Endothelial cell of umbilical vein (primary cell): Measurements from ENCODE around the gene SORT1. TPM values are rescaled to one million over a fixed set of nuclear protein-coding genes. Genes with fewer than 3 reads are reported as not detected.

Source experiments
- BruUV-seq: library from RNA; stranded (reverse); fragments of 400-500 nt; replicated peaks from 2 replicates; lab custom pipeline; 2021; lab: Mats Ljungman, UMichigan
- CTCF ChIA-PET: fragments of 300-600, 350-600 bp; sonication (Branson Sonifier 250); formaldehyde crosslinking; loops from one replicate; lab custom pipeline; 2021; ENCODE audit warnings: antibody characterized with exemption, inconsistent platforms; lab: Charles Lee
- POLR2A ChIA-PET: fragments of 300-600, 350-600 bp; sonication (Branson Sonifier 250); formaldehyde crosslinking; loops from one replicate; lab custom pipeline; 2021; ENCODE audit warnings: antibody characterized with exemption, inconsistent platforms; lab: Charles Lee
- DNase-seq: peaks from one replicate; pipeline ENCODE4 v3.0.0-alpha.2; 2011; ENCODE audit warnings: low read depth, low spot score
- FAIRE-seq: peaks from 2 replicates; lab custom pipeline; 2011; peaks lifted over from hg19 to GRCh38; lab: Jason Lieb, UNC
- H2AFZ ChIP-seq: 2 replicates; pipeline ENCODE4 v1.6.0; 2012; ENCODE audit warnings: low read depth, low read length, control low read depth, inconsistent platforms
- H3K27ac ChIP-seq: 2 replicates; pipeline ENCODE4 v1.5.1; 2011; ENCODE audit warnings: low read depth, mild to moderate bottlenecking, control low read depth, low read length, moderate library complexity; ENCODE audit not compliant: insufficient read depth
- H3K27me3 ChIP-seq, 2 experiments: 2 replicates each; pipeline versions ENCODE4 v1.6.0 to v1.6.1; 2011; ENCODE audit warnings: low read length in 2 of 2, mixed read lengths in 1 of 2; ENCODE audit not compliant: control insufficient read depth in 2 of 2, insufficient read depth in 2 of 2
- H3K36me3 ChIP-seq, 2 experiments: 2 replicates in 1 of 2; 3 replicates in 1 of 2; pipeline ENCODE4 v1.5.1; 2011; ENCODE audit warnings: low read length in 2 of 2, mild to moderate bottlenecking in 1 of 2, moderate library complexity in 1 of 2; ENCODE audit not compliant: control insufficient read depth in 2 of 2, insufficient read depth in 2 of 2; ENCODE audit errors: extremely low read depth in 1 of 2
- H3K4me1 ChIP-seq: 3 replicates; pipeline ENCODE4 v1.5.1; 2011; ENCODE audit warnings: mild to moderate bottlenecking, low read length; ENCODE audit not compliant: control insufficient read depth, insufficient read depth; ENCODE audit errors: extremely low read depth
- H3K4me2 ChIP-seq: 2 replicates; pipeline ENCODE4 v1.6.1; 2011; ENCODE audit warnings: low read length, control low read depth, mixed read lengths; ENCODE audit not compliant: insufficient read depth
- H3K4me3 ChIP-seq, 3 experiments: fragments of 200-600 bp in 1 of 3; sonication (generic), shearing (Covaris generic) in 1 of 3; replicated peaks in 1 of 3; 2 replicates each; pipeline ENCODE4 v1.5.1; 2011 to 2016; ENCODE audit warnings: control low read depth in 3 of 3, low read length in 3 of 3, mild to moderate bottlenecking in 2 of 3, inconsistent platforms in 1 of 3, low read depth in 1 of 3, moderate library complexity in 1 of 3; ENCODE audit not compliant: insufficient read depth in 1 of 3
- H3K79me2 ChIP-seq: 2 replicates; pipeline ENCODE4 v1.6.0; 2012; ENCODE audit warnings: low read length, inconsistent platforms; ENCODE audit not compliant: control insufficient read depth, insufficient read depth
- H3K9ac ChIP-seq: replicated peaks from 2 replicates; pipeline ENCODE3; 2011; ENCODE audit warnings: low read length, control low read depth; ENCODE audit not compliant: insufficient read depth; ENCODE audit errors: extremely low read depth
- H3K9me1 ChIP-seq: replicated peaks from 3 replicates; pipeline ENCODE4 v1.6.0; 2011; ENCODE audit warnings: mild to moderate bottlenecking, low read length; ENCODE audit not compliant: control insufficient read depth, insufficient read depth; ENCODE audit errors: extremely low read depth
- H3K9me3 ChIP-seq: replicated peaks from 2 replicates; pipeline ENCODE4 v1.5.1; 2012; ENCODE audit warnings: low read length, inconsistent platforms; ENCODE audit not compliant: control insufficient read depth, insufficient read depth
- H4K20me1 ChIP-seq: replicated peaks from 2 replicates; pipeline ENCODE3; 2011; ENCODE audit warnings: mild to moderate bottlenecking, low read length; ENCODE audit not compliant: control insufficient read depth, insufficient read depth; ENCODE audit errors: extremely low read depth
- CTCF ChIP-seq, 2 donors: IDR thresholded peaks; 1 replicate in 1 of 2; 2 replicates in 1 of 2; pipeline ENCODE4 v1.5.1; 2011; ENCODE audit warnings: low read length in 2 of 2, mild to moderate bottlenecking in 2 of 2, moderate library complexity in 2 of 2, control low read depth in 1 of 2, inconsistent platforms in 1 of 2, low read depth in 1 of 2; ENCODE audit not compliant: insufficient read depth in 1 of 2; ENCODE audit errors: extremely low read depth in 1 of 2
- GATA2 ChIP-seq: IDR thresholded peaks from 2 replicates; pipeline ENCODE4 v1.7.0; 2011; ENCODE audit warnings: low read depth, mild to moderate bottlenecking, moderate library complexity, mixed read lengths, low read length; ENCODE audit not compliant: insufficient read length, insufficient read depth
- JUN ChIP-seq: IDR thresholded peaks from 2 replicates; pipeline ENCODE4 v1.6.1; 2011; ENCODE audit warnings: borderline replicate concordance, low read depth; ENCODE audit not compliant: insufficient read length, insufficient read depth
- MYC ChIP-seq: IDR thresholded peaks from one replicate; pipeline ENCODE4 v1.6.1; 2011; ENCODE audit warnings: mild to moderate bottlenecking, low read depth, low read length
- POLR2AphosphoS5 ChIP-seq: IDR thresholded peaks from 2 replicates; pipeline ENCODE4 v1.6.1; 2012; ENCODE audit warnings: low read depth, mild to moderate bottlenecking, control low read depth, low read length, moderate library complexity; ENCODE audit not compliant: insufficient read depth
- dilution Hi-C: fragments of 300-500 bp; cut with MboI; formaldehyde crosslinking; loops from one replicate; pipeline ENCODE4 v1.15.0; 2019; ENCODE audit warnings: low sequenced_read_pairs; ENCODE audit not compliant: extremely low pct_ligation_motif_present
- intact Hi-C: fragments of 100-400 bp; cut with micrococcal nuclease; formaldehyde crosslinking; loops from one replicate; pipeline ENCODE4 v1.10.0; 2022
- polyA plus RNA-seq, 4 experiments: library from polyadenylated mRNA; depleted of rRNA in 3 of 4; stranded (reverse) in 3 of 4; unstranded in 1 of 4; fragments of >200 nt; gene quantifications; 2 replicates each; pipeline versions ENCODE4 v1.2.1 to v1.2.3, GENCODE V29; 2011 to 2012; ENCODE audit warnings: missing spikeins in 1 of 4
- total RNA-seq: library from RNA; stranded (reverse); gene quantifications from 2 replicates; pipeline ENCODE4 v1.2.3, GENCODE V29; 2021

SORT1 gene
- total and polyA plus RNA-seq, 2 donors (not counting 3 experiments of a cell fraction or from before 2014, with no cell fraction given) = 6.8 to 17.8 TPM

- Histone ChIP-seq H3K9ac (no peak overlapping the region), H3K9me3 (no peaks in the 10 kb centered on the region), H3K27me3 (peaks cover 0 to 6% of the 10 kb centered on the region in 2 experiments), H3K9me1 (no peaks in the 10 kb centered on the region), H3K27ac (no peak overlapping the region), H3K4me1 (peaks cover 4% of the 10 kb centered on the region), H3K36me3 (no peaks in the 10 kb centered on the region), H3K79me2 (no peaks in the 10 kb centered on the region), H4K20me1 (no peaks in the 10 kb centered on the region), H3K4me2 (no peak overlapping the region), H3K4me3 (no peak overlapping the region), H2AFZ (no peak overlapping the region)
- FAIRE-seq (peak; percentile 66), DNase-seq (peak; percentile 69)
- TF ChIP-seq GATA2 (no peak), CTCF (IDR thresholded peaks at IDR 0.05; ENCODE audit: extremely low read depth in 1 of 2, insufficient read depth in 1 of 2, low read depth in 1 of 2, low read length in 2 of 2) (no peak), MYC (no peak), JUN (no peak), POLR2AphosphoS5 (no peak)
- intact Hi-C loops (no loop called here), dilution Hi-C loops (no loop called here)
- POLR2A ChIA-PET = no interaction called here
- CTCF ChIA-PET = interaction anchor here (1.1 to 1.4 kb wide), 2 partner anchors 14 to 34 kb away, joined by 3 to 5 read pairs; no protein-coding TSS in a partner anchor
- BruUV-seq = no TSS peak
Measured at GRCh38 chr1:109341944-109342930, 55.5 kb downstream of the SORT1 start.
